Fibroblast of skin of abdomen (primary cell): ENCODE data around the gene ANKRD60.

Experiments
- DNase-seq: peaks from one replicate; pipeline ENCODE4 v3.0.0-alpha.2; 2013

The ANKRD60 gene

GRCh38 chr20:58222446-58222845, 6.0 kb downstream of the ANKRD60 start:
- no peak for DNase-seq

GRCh38 chr20:58219342-58219700, 9.1 kb downstream of the ANKRD60 start:
- peak; percentile 85 for DNase-seq

GRCh38 chr20:58218665-58219341, 9.7 kb downstream of the ANKRD60 start:
- no peak for DNase-seq

GRCh38 chr20:58216334-58216733, 12.1 kb downstream of the ANKRD60 start:
- DNase-seq: no peak

DNA sequence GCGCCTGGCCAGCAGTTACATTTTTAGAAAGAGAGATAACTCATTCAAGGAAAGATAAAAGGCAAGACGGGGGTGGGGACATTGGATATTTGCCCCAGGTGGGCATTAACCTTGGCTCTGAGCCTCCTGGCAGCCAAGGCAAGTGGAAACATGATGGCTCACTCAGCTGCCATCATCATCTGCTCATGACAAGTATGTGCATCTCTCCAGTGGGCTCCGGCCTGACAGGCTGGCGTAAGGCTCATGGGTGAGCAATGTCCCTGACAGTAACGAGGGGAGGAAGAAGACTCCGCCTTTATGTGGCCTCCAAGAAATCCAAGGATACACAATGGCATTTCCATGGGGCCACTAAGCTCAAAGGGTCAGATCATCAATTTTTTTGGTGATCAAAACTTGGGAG, 13.3 kb downstream of the ANKRD60 start:
- DNase-seq: no peak

- DNase-seq: no peak
Observed at GRCh38 chr20:58214310-58214709, 14.1 kb downstream of the ANKRD60 start.

- DNase-seq: no peak
Observed at GRCh38 chr20:58213716-58214115, 14.7 kb downstream of the ANKRD60 start.

DNA sequence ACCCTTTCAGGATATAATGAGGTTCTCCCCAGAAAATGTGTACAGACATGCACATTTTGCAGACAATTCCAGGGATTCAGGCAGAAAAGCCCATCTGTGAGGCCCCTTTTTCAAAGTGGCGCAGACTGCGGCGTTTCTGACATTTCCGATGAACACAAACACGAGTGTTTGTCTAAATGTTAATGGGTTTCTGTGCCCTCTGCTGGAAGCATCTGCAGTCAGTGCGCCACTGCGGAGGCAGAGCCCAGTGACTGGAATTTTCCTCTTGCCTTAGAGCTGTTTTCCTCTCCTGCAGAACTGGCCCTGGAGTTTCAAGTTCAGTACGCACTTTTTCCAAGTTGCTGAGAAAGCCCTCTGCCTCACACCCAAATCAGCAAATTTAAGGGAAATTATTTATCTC, 15.3 kb downstream of the ANKRD60 start:
- no peak for DNase-seq

GRCh38 chr20:58212636-58213035, 15.8 kb downstream of the ANKRD60 start:
- DNase-seq: no peak

GRCh38 chr20:58210398-58210747, 18.1 kb downstream of the ANKRD60 start:
- DNase-seq: no peak

GRCh38 chr20:58209652-58210397, 18.6 kb downstream of the ANKRD60 start:
- peak; percentile 58 for DNase-seq

DNA sequence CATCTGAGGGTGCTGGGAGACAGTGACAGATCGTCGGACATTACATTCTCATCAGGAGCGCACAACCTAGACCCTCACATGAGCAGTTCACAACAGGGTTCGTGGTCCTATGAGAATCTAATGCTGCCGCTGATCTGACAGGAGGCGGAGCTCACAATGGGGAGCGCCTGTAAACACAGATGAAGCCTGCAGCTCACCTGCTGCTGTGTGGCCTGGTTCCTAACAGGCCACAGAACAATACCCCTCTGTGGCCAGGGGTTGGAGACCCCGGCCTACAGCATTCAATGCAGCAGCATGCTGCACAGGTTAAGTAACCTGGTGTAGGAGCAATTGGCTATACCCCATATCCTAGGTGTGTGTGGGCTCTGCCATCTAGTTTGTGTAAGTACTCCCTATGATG, 19.5 kb downstream of the ANKRD60 start:
- DNase-seq: no peak

- no peak for DNase-seq
Observed at GRCh38 chr20:58205850-58206249, 22.6 kb downstream of the ANKRD60 start.

- DNase-seq: peak; percentile 24
Observed at GRCh38 chr20:58202044-58202443, 26.4 kb downstream of the ANKRD60 start.

DNA sequence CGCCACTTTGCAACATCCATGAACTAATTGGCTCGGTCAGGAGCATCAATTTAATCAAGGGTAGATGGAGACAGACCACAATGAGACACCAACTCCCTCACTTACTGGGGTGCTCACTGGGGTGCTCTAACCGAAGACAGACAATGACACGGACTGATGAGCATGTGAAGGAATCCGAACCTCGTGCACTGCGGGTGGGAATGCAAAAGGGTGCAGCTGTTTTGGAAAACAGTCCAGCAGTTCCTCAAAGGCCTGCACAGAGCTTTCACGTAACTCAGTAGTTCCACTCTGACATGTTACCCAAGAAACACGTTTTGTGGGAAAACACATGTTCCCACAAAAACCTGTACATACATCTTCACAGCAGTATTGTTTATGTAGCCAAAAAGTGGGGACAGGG, 26.8 kb downstream of the ANKRD60 start:
- DNase-seq: no peak

GRCh38 chr20:58199469-58199868, 29.0 kb downstream of the ANKRD60 start:
- DNase-seq: no peak

DNA sequence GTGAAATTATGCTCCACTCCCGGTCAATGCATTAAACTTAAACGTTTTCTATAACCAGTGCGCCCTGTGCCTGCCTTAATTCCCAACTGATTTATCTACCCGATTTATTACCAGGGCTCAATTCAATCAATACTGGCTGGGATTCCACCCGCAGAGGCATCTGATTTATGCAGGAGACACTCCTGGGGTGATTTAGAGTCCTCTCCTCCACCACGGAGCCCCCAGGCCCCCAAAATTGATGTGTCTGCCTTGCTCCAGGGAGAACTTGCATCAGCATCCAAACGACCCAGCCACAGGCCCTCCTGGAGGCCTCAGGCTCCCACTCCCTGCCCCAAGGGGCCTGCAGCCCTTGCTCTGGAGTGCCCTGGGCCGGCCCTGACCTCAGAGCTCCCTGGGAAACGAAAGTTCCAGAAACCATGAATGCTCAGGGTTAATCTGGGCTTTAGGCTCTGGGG, 29.5 kb downstream of the ANKRD60 start:
- no peak for DNase-seq

DNA sequence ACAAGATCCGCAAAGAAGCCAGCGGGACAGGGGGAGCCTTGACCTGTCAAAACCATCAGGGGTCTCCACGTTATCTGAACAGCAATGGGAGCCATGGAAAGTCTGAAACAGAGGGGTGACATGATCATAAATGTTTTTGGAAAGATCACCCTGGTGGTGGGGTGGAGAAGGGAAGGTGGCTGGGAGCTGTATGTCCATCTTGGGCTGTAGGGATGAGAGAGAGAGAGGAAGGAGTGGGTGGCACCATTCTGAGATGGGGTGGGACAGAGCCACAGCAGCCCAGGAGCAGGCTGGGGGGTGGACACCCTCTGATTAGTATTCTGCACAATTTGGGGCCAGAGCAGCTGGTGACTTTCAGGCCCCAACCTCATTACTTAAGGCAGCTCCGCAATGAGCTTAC, 30.1 kb downstream of the ANKRD60 start:
- no peak for DNase-seq

DNA sequence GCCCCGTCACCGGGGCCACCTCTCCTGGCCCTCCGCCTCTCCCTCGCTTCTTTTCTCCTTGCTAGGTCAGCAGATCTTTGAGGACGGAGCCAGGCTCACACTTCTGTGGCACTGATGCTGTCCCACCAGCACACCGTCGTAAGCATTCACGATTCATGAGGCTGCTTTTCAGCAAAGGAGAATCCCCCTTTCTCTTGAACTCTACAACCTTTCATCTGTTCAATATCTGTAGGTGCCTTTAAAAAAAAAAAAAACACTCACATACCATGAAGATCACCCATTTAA, 31.3 kb downstream of the ANKRD60 start:
- no peak for DNase-seq

GRCh38 chr20:58196402-58197184, 31.9 kb downstream of the ANKRD60 start:
- no peak for DNase-seq

- no peak for DNase-seq
Observed at GRCh38 chr20:58195047-58195446, 33.4 kb downstream of the ANKRD60 start.

GRCh38 chr20:58194175-58194791, 34.2 kb downstream of the ANKRD60 start:
- DNase-seq: no peak

GRCh38 chr20:58192567-58192966, 35.9 kb downstream of the ANKRD60 start:
- DNase-seq: no peak
